PC-9 (cell line): ENCODE data around the gene RTF1.

ENCODE experiments used
- EZH2 ChIP-seq: fragments of 200-600 bp; sonication (generic); IDR thresholded peaks from 2 replicates; pipeline ENCODE4 v1.8.0; 2017; ENCODE audit warnings: antibody characterized with exemption, low read depth
- TF ChIP-seq, protein P1 (sequence below): fragments of 200-600 bp; sonication (generic); conservative IDR thresholded peaks from 2 replicates; pipeline ENCODE4 v1.6.1; 2017; ENCODE audit warnings: mixed run types, antibody characterized with exemption, mild to moderate bottlenecking, moderate library complexity

DNA sequence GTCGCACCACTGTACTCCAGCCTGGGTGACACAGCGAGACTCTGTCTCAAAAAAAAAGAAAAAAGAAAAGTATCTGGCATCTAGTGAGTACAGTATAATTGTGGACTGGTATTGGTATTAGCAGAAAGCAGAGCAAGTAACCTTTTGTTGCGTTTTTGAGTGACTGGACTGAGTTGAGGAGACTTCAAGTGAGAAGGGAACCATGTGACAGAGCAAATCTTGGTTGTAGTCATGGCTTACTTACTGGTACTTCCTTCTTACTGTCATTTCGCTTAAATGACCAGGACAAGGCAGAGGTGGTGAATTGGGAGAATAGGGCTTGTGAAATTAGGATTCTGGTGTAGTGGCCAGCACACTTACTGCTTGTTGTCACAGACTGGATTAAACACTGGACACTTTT is 20.6 kb downstream of the RTF1 start:
- TF ChIP-seq, protein P1, sequence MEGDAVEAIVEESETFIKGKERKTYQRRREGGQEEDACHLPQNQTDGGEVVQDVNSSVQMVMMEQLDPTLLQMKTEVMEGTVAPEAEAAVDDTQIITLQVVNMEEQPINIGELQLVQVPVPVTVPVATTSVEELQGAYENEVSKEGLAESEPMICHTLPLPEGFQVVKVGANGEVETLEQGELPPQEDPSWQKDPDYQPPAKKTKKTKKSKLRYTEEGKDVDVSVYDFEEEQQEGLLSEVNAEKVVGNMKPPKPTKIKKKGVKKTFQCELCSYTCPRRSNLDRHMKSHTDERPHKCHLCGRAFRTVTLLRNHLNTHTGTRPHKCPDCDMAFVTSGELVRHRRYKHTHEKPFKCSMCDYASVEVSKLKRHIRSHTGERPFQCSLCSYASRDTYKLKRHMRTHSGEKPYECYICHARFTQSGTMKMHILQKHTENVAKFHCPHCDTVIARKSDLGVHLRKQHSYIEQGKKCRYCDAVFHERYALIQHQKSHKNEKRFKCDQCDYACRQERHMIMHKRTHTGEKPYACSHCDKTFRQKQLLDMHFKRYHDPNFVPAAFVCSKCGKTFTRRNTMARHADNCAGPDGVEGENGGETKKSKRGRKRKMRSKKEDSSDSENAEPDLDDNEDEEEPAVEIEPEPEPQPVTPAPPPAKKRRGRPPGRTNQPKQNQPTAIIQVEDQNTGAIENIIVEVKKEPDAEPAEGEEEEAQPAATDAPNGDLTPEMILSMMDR = no peak
- TF ChIP-seq EZH2 = no peak
